Ovary (tissue), 9 donors: ENCODE measurements around the gene OPCML. TPM values are rescaled to one million over a fixed set of nuclear protein-coding genes. Genes with fewer than 3 reads are reported as not detected.

Source experiments
- DNase-seq, 5 donors: peaks; one replicate each; pipeline ENCODE4 v3.0.0-alpha.2; 2019 to 2020
- H3K27ac ChIP-seq, 2 donors: fragments of 200-600 bp; one replicate each; pipeline versions ENCODE4 v1.5.1 to v1.8.0; 2019 to 2022
- H3K27me3 ChIP-seq: fragments of 200-600 bp; one replicate; pipeline ENCODE4 v1.8.0; 2022
- H3K36me3 ChIP-seq: fragments of 200-600 bp; sonication (generic); one replicate; pipeline ENCODE4 v1.5.1; 2019
- H3K4me1 ChIP-seq: one replicate; pipeline ENCODE4 v1.8.1; 2013; ENCODE audit warnings: mild to moderate bottlenecking, moderate library complexity; ENCODE audit not compliant: insufficient read depth
- H3K4me3 ChIP-seq: fragments of 200-600 bp; sonication (generic); one replicate; pipeline ENCODE4 v1.5.1; 2017
- H3K9me3 ChIP-seq, 2 donors: fragments of 200-600 bp in 1 of 2; sonication (generic) in 1 of 2; one replicate each; pipeline versions ENCODE4 v1.5.1 to v1.8.1; 2013 to 2019; ENCODE audit warnings: mild to moderate bottlenecking in 1 of 2, moderate library complexity in 1 of 2
- EP300 ChIP-seq: sonication (generic); formaldehyde crosslinking; IDR thresholded peaks from one replicate; pipeline ENCODE4 v1.6.1; 2017; ENCODE audit warnings: antibody characterized with exemption
- POLR2A ChIP-seq: fragments of 450-650 bp; IDR thresholded peaks from one replicate; pipeline ENCODE4 v1.6.1; 2017; ENCODE audit warnings: antibody characterized with exemption, mild to moderate bottlenecking, moderate library complexity
- WGBS, 3 donors: extraction: QIAGEN DNeasy Blood & Tissue Kit in 1 of 3; methylation state at CpG; one replicate each; pipeline versions ENCODE4 v1.1.5 to v1.1.7; 2013 to 2017; 5-methylcytosine and 5-hydroxymethylcytosine counted together
- intact Hi-C, 4 donors: fragments of 100-400 bp; cut with DNase I; formaldehyde crosslinking; loops; one replicate each; pipeline versions ENCODE4 v1.11.0 to v1.15.1; 2022 to 2023
- polyA plus RNA-seq, 2 donors: library from polyadenylated mRNA; stranded (reverse); fragments of 200-250 nt in 1 of 2; fragments of 350-450 nt in 1 of 2; fragmentation: Illumina TruSeq in 1 of 2; extraction: RNeasy Lipid Tissue Mini Kit (QIAGEN cat#74804) in 1 of 2; gene quantifications; one replicate each; pipeline ENCODE4 v1.2.3, GENCODE V29; 2013 to 2014
- total RNA-seq, 7 donors: library from RNA; depleted of rRNA in 2 of 7; stranded (reverse); fragments of >200 nt in 2 of 7; fragmentation: NEBNext Ultra II Directional in 3 of 7; extraction: Animal tissue kit (Norgen Biotek cat#: 25700) in 3 of 7; gene quantifications; one replicate each; pipeline versions ENCODE4 v1.1.0 to v1.2.4, GENCODE V29; 2016 to 2023
- TF ChIP-seq, protein P1 (sequence below), 3 donors: fragments of 450-650 bp in 2 of 3; fragments of 200-600 bp in 1 of 3; IDR thresholded peaks; one replicate each; pipeline versions ENCODE4 v1.5.1 to v1.8.0; 2016 to 2022; ENCODE audit warnings: antibody characterized with exemption in 3 of 3, mild to moderate bottlenecking in 1 of 3
- donor health status: DM: no; HTN: no; CAD: no; lungs with moderate emphysema.
- donor health status: DM: no; HTN: no; CAD: no.
- donor health status: Bipolar disorder and iron deficiency.
- donor health status: DM: yes; HTN: yes; CAD: no.
- donor health status: DM: no; HTN: no; CAD: no.
- donor health status: DM: yes; HTN: yes; CAD: no.

OPCML gene
- total and polyA plus RNA-seq, 9 donors: under 0.01 to 2.8 (median 0.32) TPM; not detected in 2

- no peak overlapping the region for H3K4me3 ChIP-seq
- TF ChIP-seq POLR2A (no peak), EP300 (no peak)
- TF ChIP-seq, protein P1, sequence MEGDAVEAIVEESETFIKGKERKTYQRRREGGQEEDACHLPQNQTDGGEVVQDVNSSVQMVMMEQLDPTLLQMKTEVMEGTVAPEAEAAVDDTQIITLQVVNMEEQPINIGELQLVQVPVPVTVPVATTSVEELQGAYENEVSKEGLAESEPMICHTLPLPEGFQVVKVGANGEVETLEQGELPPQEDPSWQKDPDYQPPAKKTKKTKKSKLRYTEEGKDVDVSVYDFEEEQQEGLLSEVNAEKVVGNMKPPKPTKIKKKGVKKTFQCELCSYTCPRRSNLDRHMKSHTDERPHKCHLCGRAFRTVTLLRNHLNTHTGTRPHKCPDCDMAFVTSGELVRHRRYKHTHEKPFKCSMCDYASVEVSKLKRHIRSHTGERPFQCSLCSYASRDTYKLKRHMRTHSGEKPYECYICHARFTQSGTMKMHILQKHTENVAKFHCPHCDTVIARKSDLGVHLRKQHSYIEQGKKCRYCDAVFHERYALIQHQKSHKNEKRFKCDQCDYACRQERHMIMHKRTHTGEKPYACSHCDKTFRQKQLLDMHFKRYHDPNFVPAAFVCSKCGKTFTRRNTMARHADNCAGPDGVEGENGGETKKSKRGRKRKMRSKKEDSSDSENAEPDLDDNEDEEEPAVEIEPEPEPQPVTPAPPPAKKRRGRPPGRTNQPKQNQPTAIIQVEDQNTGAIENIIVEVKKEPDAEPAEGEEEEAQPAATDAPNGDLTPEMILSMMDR (IDR thresholded peaks at IDR 0.05): no peak
- no peak for DNase-seq
- no peaks in the 10 kb centered on the region for H3K4me1 ChIP-seq
- H3K27me3 ChIP-seq: no peaks in the 10 kb centered on the region
- H3K36me3 ChIP-seq: no peaks in the 10 kb centered on the region
- WGBS, 3 donors: 65 to 71% (median 71%) methylated on average over 5 of the region's 5 CpGs
- H3K27ac ChIP-seq: no peak overlapping the region
- no peaks in the 10 kb centered on the region for H3K9me3 ChIP-seq
- intact Hi-C loops: no loop called here
Measured at GRCh38 chr11:132455044-132455443, 1077.3 kb downstream of the OPCML start.

GRCh38 chr11:132453406-132453805 is 1078.9 kb downstream of the OPCML start:
- WGBS, 3 donors: 84 to 88% (median 84%) methylated on average over 8 of the region's 8 CpGs
- intact Hi-C loops: no loop called here
- Histone ChIP-seq H3K36me3 (no peaks in the 10 kb centered on the region), H3K27ac (no peak overlapping the region), H3K4me3 (no peak overlapping the region), H3K9me3 (no peaks in the 10 kb centered on the region), H3K27me3 (no peaks in the 10 kb centered on the region), H3K4me1 (no peaks in the 10 kb centered on the region)
- no peak for DNase-seq
- TF ChIP-seq EP300 (no peak), POLR2A (no peak)
- TF ChIP-seq, protein P1 (IDR thresholded peaks at IDR 0.05): no peak

- WGBS, 3 donors: 75 to 85% (median 80%) methylated on average over 1 of the region's 1 CpG
- no peaks in the 10 kb centered on the region for H3K4me1 ChIP-seq
- TF ChIP-seq EP300: no peak
- TF ChIP-seq POLR2A: no peak
- TF ChIP-seq, protein P1 (IDR thresholded peaks at IDR 0.05): no peak
- H3K4me3 ChIP-seq: no peak overlapping the region
- H3K27me3 ChIP-seq: no peaks in the 10 kb centered on the region
- intact Hi-C loops: no loop called here
- no peaks in the 10 kb centered on the region for H3K9me3 ChIP-seq
- no peak overlapping the region for H3K27ac ChIP-seq
- no peaks in the 10 kb centered on the region for H3K36me3 ChIP-seq
- no peak for DNase-seq
Measured at GRCh38 chr11:132452616-132453015, 1079.7 kb downstream of the OPCML start.

DNA sequence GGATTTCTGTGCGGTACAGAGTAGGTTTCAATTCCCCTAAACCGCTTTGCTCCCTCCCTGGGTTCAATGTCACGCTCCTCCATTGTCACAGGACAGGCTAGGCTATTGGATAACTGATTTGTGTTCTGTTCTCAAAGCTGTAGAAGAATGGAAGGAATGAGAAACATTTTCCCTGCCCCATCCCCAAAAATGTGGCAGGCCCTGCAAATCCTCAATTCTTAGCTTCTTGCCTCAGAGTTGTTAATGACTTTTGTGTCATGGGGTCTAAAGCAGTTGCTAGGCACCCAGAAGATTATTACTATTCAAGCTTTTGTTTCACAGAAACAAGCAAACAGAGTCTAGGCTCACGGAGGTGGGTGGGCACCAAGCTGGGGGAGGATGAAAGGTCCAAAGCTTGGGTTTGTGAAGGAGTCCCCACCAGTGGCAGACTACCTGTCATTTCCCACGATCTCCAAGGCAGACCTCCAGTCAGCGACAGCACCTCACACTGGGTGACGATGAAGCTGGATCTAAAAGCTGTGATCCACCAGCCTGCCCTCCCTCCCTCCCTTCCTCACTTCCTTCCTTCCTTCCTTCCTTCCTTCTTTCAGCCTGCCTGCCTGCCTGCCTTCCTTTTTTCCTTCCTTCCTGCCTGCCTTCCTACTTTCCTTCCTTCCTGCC is 1080.2 kb downstream of the OPCML start:
- TF ChIP-seq POLR2A (no peak), EP300 (no peak)
- TF ChIP-seq, protein P1 (IDR thresholded peaks at IDR 0.05): no peak
- Histone ChIP-seq H3K9me3 (no peaks in the 10 kb centered on the region), H3K36me3 (no peaks in the 10 kb centered on the region), H3K27me3 (no peaks in the 10 kb centered on the region), H3K27ac (no peak overlapping the region), H3K4me3 (no peak overlapping the region), H3K4me1 (no peaks in the 10 kb centered on the region)
- intact Hi-C loops: no loop called here
- DNase-seq: no peak
- 74 to 81% (median 81%) methylated on average over 7 of the region's 7 CpGs for WGBS, 3 donors
